ENCODE results near the gene AZIN2. TPM values are rescaled to one million over a fixed set of nuclear protein-coding genes. Genes with fewer than 3 reads are reported as not detected.

The AZIN2 gene
- total and polyA plus RNA-seq, 2 of the 13 experiments (the other 11 are each of a cell fraction or from before 2014, with no cell fraction given) = 1.7 to 3.5 TPM

DNA sequence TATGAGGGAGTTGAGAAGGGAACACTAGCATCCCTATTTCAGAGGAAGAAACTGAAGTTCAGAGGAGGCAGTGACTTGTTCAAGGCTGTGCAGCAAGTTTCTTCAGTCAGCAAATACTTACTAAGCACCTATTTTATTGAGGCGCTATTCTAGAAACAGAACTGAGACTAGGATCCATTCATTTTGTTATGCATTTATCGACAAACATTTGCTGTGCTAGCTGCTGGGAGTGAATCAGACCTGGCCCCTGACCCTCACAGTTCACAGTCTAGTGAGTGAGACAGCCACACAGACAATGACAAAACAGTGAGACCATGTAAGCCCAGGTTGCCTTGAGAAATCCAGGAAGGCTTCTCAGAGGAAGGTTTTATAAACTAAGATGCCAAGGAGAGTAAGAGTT lies 72.7 kb downstream of the AZIN2 start (continued):
- TF ChIP-seq, protein P1, sequence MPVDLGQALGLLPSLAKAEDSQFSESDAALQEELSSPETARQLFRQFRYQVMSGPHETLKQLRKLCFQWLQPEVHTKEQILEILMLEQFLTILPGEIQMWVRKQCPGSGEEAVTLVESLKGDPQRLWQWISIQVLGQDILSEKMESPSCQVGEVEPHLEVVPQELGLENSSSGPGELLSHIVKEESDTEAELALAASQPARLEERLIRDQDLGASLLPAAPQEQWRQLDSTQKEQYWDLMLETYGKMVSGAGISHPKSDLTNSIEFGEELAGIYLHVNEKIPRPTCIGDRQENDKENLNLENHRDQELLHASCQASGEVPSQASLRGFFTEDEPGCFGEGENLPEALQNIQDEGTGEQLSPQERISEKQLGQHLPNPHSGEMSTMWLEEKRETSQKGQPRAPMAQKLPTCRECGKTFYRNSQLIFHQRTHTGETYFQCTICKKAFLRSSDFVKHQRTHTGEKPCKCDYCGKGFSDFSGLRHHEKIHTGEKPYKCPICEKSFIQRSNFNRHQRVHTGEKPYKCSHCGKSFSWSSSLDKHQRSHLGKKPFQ (CRISPR knock-in tag; IDR thresholded peaks at IDR 0.05; ENCODE audit: insufficient replicate concordance) = no peak
- no peak for TF ChIP-seq HNF4A (CRISPR knock-in tag; IDR thresholded peaks at IDR 0.05)

DNA sequence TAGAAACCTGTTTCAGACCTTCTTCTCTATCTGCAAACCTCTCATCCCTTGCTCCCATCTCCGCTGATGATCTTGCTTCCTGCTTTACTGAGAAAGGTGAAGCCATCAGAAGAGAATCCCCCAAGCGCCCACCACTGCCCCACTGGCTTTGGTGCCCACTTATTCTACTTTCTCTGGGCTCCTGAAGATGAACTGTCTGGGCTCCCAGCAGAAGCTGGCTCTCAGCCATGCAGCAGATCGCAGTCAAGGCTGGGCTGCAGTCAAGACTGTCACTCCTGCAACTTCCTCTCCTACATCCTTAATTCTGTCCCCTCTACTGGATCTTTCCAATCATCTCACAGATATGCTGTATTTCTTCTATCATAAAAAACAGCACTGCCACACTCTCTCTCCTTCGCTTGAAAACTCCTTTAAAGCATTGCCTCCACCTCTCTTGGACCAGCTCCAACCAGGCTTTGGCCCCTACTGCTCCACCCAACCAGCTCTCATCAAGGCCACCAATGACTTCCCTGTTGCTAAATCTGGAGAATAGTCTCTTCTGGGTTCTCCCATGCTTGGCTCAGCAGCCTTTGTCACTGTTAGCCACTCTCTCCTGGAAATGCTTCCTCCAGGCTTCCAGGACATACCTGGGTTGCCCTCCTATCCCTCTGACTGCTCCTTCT lies 75.1 kb downstream of the AZIN2 start:
- in situ Hi-C loops (cut with HindIII; ENCODE audit: extremely low pct_ligation_motif_present, low pct_unique_long_range_greater_than_20kb) = no loop called here
- Histone ChIP-seq H3K79me2 (ENCODE audit: insufficient read depth, low read length) (no peaks in the 10 kb centered on the region), H3K4me2 (ENCODE audit: low read depth, low read length) (no peak overlapping the region; the same call in 1 of the 2 replicates), H3K27ac (ENCODE audit: extremely low read length, insufficient read depth, low read length) (no peak overlapping the region), H3K4me3 (replicated peaks in 1 of 3; ENCODE audit: insufficient read depth in 1 of 3, low read depth in 2 of 3, low read length in 3 of 3) (no peak overlapping the region), H4K20me1 (ENCODE audit: insufficient read depth, low read length) (no peaks in the 10 kb centered on the region), H2AFZ (ENCODE audit: low read length) (no peak overlapping the region), H3K27me3 (ENCODE audit: control insufficient read depth in 1 of 2, insufficient read depth in 2 of 2, low read length in 2 of 2) (no peaks in the 10 kb centered on the region), H3K4me1 (ENCODE audit: insufficient read depth, low read length) (peaks cover 25% of the 10 kb centered on the region), H3K9ac (ENCODE audit: insufficient read depth, low read depth, low read length) (no peak overlapping the region), H3K9me3 (ENCODE audit: low read length) (no peaks in the 10 kb centered on the region), H3K36me3 (replicated peaks in 1 of 2; ENCODE audit: control insufficient read depth in 1 of 2, insufficient read depth in 2 of 2, low read length in 2 of 2) (no peaks in the 10 kb centered on the region)
- intact Hi-C loops (cut with micrococcal nuclease; ENCODE audit: unreplicated experiment) = no loop called here
- ChIA-PET POLR2A (interaction anchor here (1.5 kb wide), 1 partner anchor 25 kb away, joined by 3 read pairs; no protein-coding TSS in a partner anchor), CTCF (ENCODE audit: low intra/inter-chr PET ratio, low total read pairs) (no interaction called here)
- peak; percentile 37 for DNase-seq (ENCODE audit: low spot score)
- TF ChIP-seq GTF3A (CRISPR knock-in tag; conservative IDR thresholded peaks at IDR 0.05) = no peak
- TF ChIP-seq, protein P2, sequence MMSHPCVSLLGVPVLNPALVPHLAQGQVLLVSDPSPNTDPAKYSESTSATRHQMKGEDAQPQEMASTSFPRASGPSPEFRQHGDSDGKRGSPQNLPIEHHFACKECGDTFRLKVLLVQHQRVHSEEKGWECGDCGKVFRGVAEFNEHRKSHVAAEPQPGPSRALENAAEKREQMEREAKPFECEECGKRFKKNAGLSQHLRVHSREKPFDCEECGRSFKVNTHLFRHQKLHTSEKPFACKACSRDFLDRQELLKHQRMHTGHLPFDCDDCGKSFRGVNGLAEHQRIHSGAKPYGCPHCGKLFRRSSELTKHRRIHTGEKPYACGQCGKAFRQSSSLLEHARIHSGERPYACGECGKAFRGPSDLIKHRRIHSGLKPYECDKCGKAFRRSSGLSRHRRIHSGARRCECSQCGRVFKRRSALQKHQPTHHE (CRISPR knock-in tag; IDR thresholded peaks at IDR 0.05; ENCODE audit: borderline replicate concordance) = no peak
- 0 out of 2 replicates have a peak, but pooled peaks have one; percentile 12 for TF ChIP-seq HNF4A (CRISPR knock-in tag; IDR thresholded peaks at IDR 0.05)
- no peak for TF ChIP-seq PHF8 (CRISPR knock-in tag; IDR thresholded peaks at IDR 0.05)
- TF ChIP-seq SP5 (CRISPR knock-in tag; IDR thresholded peaks at IDR 0.05; ENCODE audit: borderline replicate concordance, low read depth) = peak; percentile 29; the same call in 1 of the 2 replicates
- FAIRE-seq = peak; percentile 58
- no TSS peak for BruUV-seq (replicated peaks)
- peak; percentile 70 for ATAC-seq
- WGBS (ENCODE audit: low lambda C conversion rate) = 42% methylated on average over 4 of the region's 4 CpGs

Data from HepG2 (cell line).